H1 (cell line): ENCODE results near the gene R3HCC1L. TPM values are rescaled to one million over a fixed set of nuclear protein-coding genes. Genes with fewer than 3 reads are reported as not detected.

ENCODE experiments used
- CTCF ChIA-PET: fragments of 300-600 bp; sonication (Branson Sonifier 250); formaldehyde crosslinking; loops from one replicate; lab custom pipeline; 2021; ENCODE audit not compliant: partially characterized antibody; lab: Charles Lee
- POLR2A ChIA-PET: fragments of 300-600 bp; sonication (Branson Sonifier 250); formaldehyde crosslinking; loops from one replicate; lab custom pipeline; 2021; ENCODE audit warnings: inconsistent platforms; ENCODE audit not compliant: partially characterized antibody; lab: Charles Lee
- DNase-seq, 2 experiments: peaks; one replicate each; pipeline versions ENCODE4 v3.0.0 to v3.0.0-alpha.2; 2010 to 2022; ENCODE audit warnings: low spot score in 2 of 2, low read depth in 1 of 2, mixed read lengths in 1 of 2
- FAIRE-seq: peaks from 2 replicates; lab custom pipeline; 2011; peaks lifted over from hg19 to GRCh38; lab: Jason Lieb, UNC
- H2AFZ ChIP-seq: 2 replicates; pipeline ENCODE4 v1.8.1; 2012; ENCODE audit warnings: low read length, inconsistent platforms
- H2AK5ac ChIP-seq: 2 replicates; pipeline ENCODE4 v1.6.1; 2013; ENCODE audit warnings: low read depth, low read length
- H2BK120ac ChIP-seq: replicated peaks from 2 replicates; pipeline ENCODE3; 2013; ENCODE audit warnings: low read depth, low read length, inconsistent platforms
- H2BK12ac ChIP-seq: 2 replicates; pipeline ENCODE4 v1.6.1; 2013; ENCODE audit warnings: low read depth, low read length
- H2BK15ac ChIP-seq: 2 replicates; pipeline ENCODE4 v1.6.1; 2013; ENCODE audit warnings: low read length
- H2BK20ac ChIP-seq: 2 replicates; pipeline ENCODE4 v1.6.1; 2013; ENCODE audit warnings: low read length
- H2BK5ac ChIP-seq: 2 replicates; pipeline ENCODE4 v1.6.1; 2013; ENCODE audit warnings: low read depth, low read length
- H3K14ac ChIP-seq: 2 replicates; pipeline ENCODE4 v1.6.1; 2013; ENCODE audit warnings: inconsistent platforms; ENCODE audit not compliant: insufficient read length
- H3K18ac ChIP-seq: 2 replicates; pipeline ENCODE4 v1.6.1; 2013; ENCODE audit warnings: low read length; ENCODE audit errors: extremely low read depth
- H3K23ac ChIP-seq: 2 replicates; pipeline ENCODE4 v1.6.1; 2013; ENCODE audit warnings: inconsistent platforms; ENCODE audit not compliant: insufficient read length
- H3K23me2 ChIP-seq: 2 replicates; pipeline ENCODE4 v1.6.1; 2013; ENCODE audit warnings: low read depth, low read length
- H3K27ac ChIP-seq: 2 replicates; pipeline ENCODE4 v1.6.1; 2011; ENCODE audit warnings: low read depth, low read length, inconsistent platforms
- H3K27me3 ChIP-seq, 4 experiments: replicated peaks in 1 of 4; 1 replicate in 1 of 4; 2 replicates in 3 of 4; pipeline versions ENCODE4 v1.6.1 to v1.8.1; 2011 to 2013; ENCODE audit warnings: low read length in 3 of 4, mild to moderate bottlenecking in 3 of 4, inconsistent platforms in 2 of 4, mixed read lengths in 2 of 4, moderate library complexity in 1 of 4; ENCODE audit not compliant: control insufficient read depth in 3 of 4, insufficient read depth in 3 of 4; ENCODE audit errors: extremely low read depth in 1 of 4
- H3K36me3 ChIP-seq, 4 experiments: 2 replicates each; pipeline versions ENCODE4 v1.6.1 to v1.8.1; 2011 to 2013; ENCODE audit warnings: mild to moderate bottlenecking in 4 of 4, low read length in 3 of 4, moderate library complexity in 2 of 4, control low read depth in 1 of 4, inconsistent platforms in 1 of 4; ENCODE audit not compliant: insufficient read depth in 4 of 4, control insufficient read depth in 2 of 4
- H3K4ac ChIP-seq: replicated peaks from 2 replicates; pipeline ENCODE3; 2013; ENCODE audit warnings: low read length, low read depth, mixed read lengths, inconsistent platforms; ENCODE audit not compliant: insufficient read length
- H3K4me1 ChIP-seq, 4 experiments: replicated peaks in 1 of 4; 1 replicate in 1 of 4; 2 replicates in 3 of 4; pipeline versions ENCODE4 v1.6.1 to v1.8.1; 2011 to 2013; ENCODE audit warnings: low read length in 3 of 4, inconsistent platforms in 2 of 4, mixed read lengths in 1 of 4; ENCODE audit not compliant: insufficient read depth in 4 of 4, control insufficient read depth in 3 of 4
- H3K4me2 ChIP-seq, 2 experiments: 2 replicates each; pipeline versions ENCODE4 v1.6.1 to v1.8.1; 2011 to 2013; ENCODE audit warnings: low read depth in 2 of 2, low read length in 2 of 2, control low read depth in 1 of 2, inconsistent platforms in 1 of 2, mild to moderate bottlenecking in 1 of 2; ENCODE audit not compliant: insufficient read depth in 1 of 2
- H3K4me3 ChIP-seq, 4 experiments: fragments of 200-600, 300-600 bp in 1 of 4; sonication (generic), shearing (Covaris generic), sonication (Bioruptor Twin) in 1 of 4; 2 replicates each; pipeline versions ENCODE4 v1.5.1 to v1.8.1; 2011 to 2016; ENCODE audit warnings: low read length in 4 of 4, low read depth in 3 of 4, control low read depth in 2 of 4, inconsistent platforms in 2 of 4, mild to moderate bottlenecking in 2 of 4, mixed read lengths in 1 of 4, moderate library complexity in 1 of 4; ENCODE audit not compliant: insufficient read depth in 2 of 4; ENCODE audit errors: extremely low read depth in 1 of 4
- H3K56ac ChIP-seq: replicated peaks from 2 replicates; pipeline ENCODE3; 2013; ENCODE audit warnings: low read depth, mild to moderate bottlenecking, mixed read lengths, low read length, inconsistent platforms; ENCODE audit not compliant: insufficient read length
- H3K79me1 ChIP-seq: 2 replicates; pipeline ENCODE4 v1.6.1; 2013; ENCODE audit warnings: low read depth, low read length, control low read depth
- H3K79me2 ChIP-seq, 2 experiments: 2 replicates each; pipeline versions ENCODE4 v1.6.1 to v1.8.1; 2012 to 2013; ENCODE audit warnings: low read length in 2 of 2, mild to moderate bottlenecking in 2 of 2, inconsistent platforms in 1 of 2; ENCODE audit not compliant: insufficient read depth in 2 of 2, control insufficient read depth in 1 of 2
- H3K9ac ChIP-seq, 4 experiments: replicated peaks in 1 of 4; 1 replicate in 1 of 4; 2 replicates in 3 of 4; pipeline versions ENCODE4 v1.6.1 to v1.8.1; 2011 to 2013; ENCODE audit warnings: low read depth in 3 of 4, low read length in 3 of 4, control low read depth in 2 of 4, mild to moderate bottlenecking in 2 of 4, moderate library complexity in 2 of 4, inconsistent platforms in 1 of 4; ENCODE audit errors: extremely low read depth in 1 of 4
- H3K9me3 ChIP-seq, 2 experiments: 2 replicates each; pipeline versions ENCODE4 v1.6.1 to v1.8.1; 2012 to 2013; ENCODE audit warnings: mild to moderate bottlenecking in 2 of 2, moderate library complexity in 2 of 2, control low read depth in 1 of 2, inconsistent platforms in 1 of 2, low read depth in 1 of 2, low read length in 1 of 2, mixed read lengths in 1 of 2; ENCODE audit not compliant: insufficient read depth in 2 of 2
- H4K20me1 ChIP-seq, 2 experiments: replicated peaks in 1 of 2; 2 replicates each; pipeline versions ENCODE3 to v1.8.1; 2011 to 2013; ENCODE audit warnings: inconsistent platforms in 2 of 2, low read length in 2 of 2, mild to moderate bottlenecking in 1 of 2; ENCODE audit not compliant: insufficient read depth in 2 of 2, control insufficient read depth in 1 of 2
- H4K5ac ChIP-seq: 2 replicates; pipeline ENCODE4 v1.6.1; 2013; ENCODE audit warnings: low read length, low read depth, mixed read lengths, inconsistent platforms; ENCODE audit not compliant: insufficient read length
- H4K8ac ChIP-seq: 2 replicates; pipeline ENCODE4 v1.8.0; 2013; ENCODE audit warnings: mild to moderate bottlenecking, moderate library complexity, low read length, inconsistent platforms; ENCODE audit not compliant: insufficient read depth; ENCODE audit errors: extremely low read depth
- H4K91ac ChIP-seq: replicated peaks from 2 replicates; pipeline ENCODE3; 2013; ENCODE audit warnings: low read length, mixed read lengths, inconsistent platforms; ENCODE audit not compliant: insufficient read length
- CHD2 ChIP-seq: IDR thresholded peaks from 2 replicates; pipeline ENCODE4 v1.6.1; 2012; ENCODE audit warnings: low read length, improper control_type of control experiment
- EZH2 ChIP-seq: fragments of 200-600 bp; sonication (generic); IDR thresholded peaks from 2 replicates; pipeline ENCODE4 v1.7.1; 2012; ENCODE audit warnings: low read depth, mild to moderate bottlenecking, moderate library complexity, low read length, inconsistent platforms; ENCODE audit not compliant: severe bottlenecking
- JUND ChIP-seq: IDR thresholded peaks from 2 replicates; pipeline ENCODE4 v1.6.1; 2011; ENCODE audit warnings: mild to moderate bottlenecking, improper control_type of control experiment, low read length
- PHF8 ChIP-seq: fragments of 200-600 bp; sonication (generic); conservative IDR thresholded peaks from 2 replicates; pipeline ENCODE4 v1.7.1; 2012; ENCODE audit warnings: low read depth, mild to moderate bottlenecking, inconsistent platforms, low read length, moderate library complexity
- POLR2A ChIP-seq, 2 experiments: IDR thresholded peaks; 1 replicate in 1 of 2; 2 replicates in 1 of 2; pipeline ENCODE4 v1.6.1; 2011; ENCODE audit warnings: low read depth in 2 of 2, low read length in 2 of 2, mild to moderate bottlenecking in 2 of 2; ENCODE audit errors: control extremely low read depth in 1 of 2
- RBBP5 ChIP-seq: IDR thresholded peaks from 2 replicates; pipeline ENCODE4 v1.7.1; 2012; ENCODE audit warnings: low read depth, mild to moderate bottlenecking, inconsistent platforms, low read length, moderate library complexity, borderline replicate concordance
- RFX5 ChIP-seq: IDR thresholded peaks from 2 replicates; pipeline ENCODE4 v1.6.1; 2011; ENCODE audit warnings: low read depth, low read length, improper control_type of control experiment, borderline replicate concordance
- RNF2 ChIP-seq: fragments of 200-900, 300-1000 bp; sonication (generic); IDR thresholded peaks from 2 replicates; pipeline ENCODE4 v1.7.1; 2016; ENCODE audit warnings: borderline replicate concordance, low read depth, mild to moderate bottlenecking, antibody characterized with exemption, low read length; ENCODE audit not compliant: poor library complexity, severe bottlenecking; ENCODE audit errors: missing control alignments
- SP1 ChIP-seq: IDR thresholded peaks from 2 replicates; pipeline ENCODE4 v1.6.1; 2011; ENCODE audit warnings: low read depth, low read length
- SP2 ChIP-seq: IDR thresholded peaks from 2 replicates; pipeline ENCODE4 v1.6.1; 2012; ENCODE audit warnings: mild to moderate bottlenecking, low read length, inconsistent platforms
- SP4 ChIP-seq: IDR thresholded peaks from 2 replicates; pipeline ENCODE4 v1.6.1; 2012; ENCODE audit warnings: low read length, inconsistent platforms
- TCF12 ChIP-seq: IDR thresholded peaks from 2 replicates; pipeline ENCODE4 v1.6.1; 2011; ENCODE audit warnings: low read depth, mild to moderate bottlenecking, low read length
- WGBS, 2 experiments: shearing (Covaris generic) in 1 of 2; methylation state at CpG; one replicate each; pipeline versions ENCODE4 v1.1.6 to v1.1.7; 2013 to 2015; ENCODE audit warnings: low lambda C conversion rate in 2 of 2, mixed read lengths in 2 of 2, inconsistent platforms in 1 of 2, low coverage in 1 of 2, missing lambda C conversion rate in 1 of 2; ENCODE audit not compliant: insufficient replicate concordance in 2 of 2, insufficient coverage in 1 of 2, insufficient read length in 1 of 2; ENCODE audit errors: extremely low coverage in 1 of 2, missing lambda C conversion rate in 1 of 2; 5-methylcytosine and 5-hydroxymethylcytosine counted together
- polyA plus RNA-seq, 7 experiments: library from polyadenylated mRNA; depleted of rRNA in 3 of 7; stranded (reverse) in 5 of 7; unstranded in 2 of 7; fragments of >200 nt in 5 of 7; fragments of 200-250 nt in 2 of 7; gene quantifications; 1 replicate in 5 of 7; 2 replicates in 1 of 7; 4 replicates in 1 of 7; pipeline versions ENCODE4 v1.2.1 to v1.2.3, GENCODE V29; 2011 to 2013; ENCODE audit warnings: missing spikeins in 2 of 7, mixed read lengths in 2 of 7
- total RNA-seq: library from RNA; stranded (reverse); fragmentation: NEBNext Ultra II Directional; extraction: Animal tissue kit (Norgen Biotek cat#: 25700); gene quantifications from 2 replicates; pipeline ENCODE4 v1.2.1, GENCODE V29; 2021

The R3HCC1L gene
- total and polyA plus RNA-seq, 2 of the 8 experiments (the other 6 are each of a cell fraction or from before 2014, with no cell fraction given): 6.9 to 13.9 TPM

GRCh38 chr10:98267894-98268693 lies 133.6 kb downstream of the R3HCC1L start, which contains the start of gene LOXL4:
TSS of gene LOXL4 (minus strand) at chr10:98268194. CDS start at chr10:98263019, 5,175 bp downstream.
- H4K91ac ChIP-seq: peak within 1 kb of the TSS; percentile 48
- CTCF ChIA-PET: interaction anchor here (0.6 to 8.3 kb wide), 15 partner anchors 18 to 158 kb away, joined by 3 to 117 read pairs (median 4); no protein-coding TSS in a partner anchor
- TF ChIP-seq EZH2: peak; percentile 6
- no peak for TF ChIP-seq TCF12
- TF ChIP-seq JUND: no peak
- TF ChIP-seq CHD2: no peak
- no peak for TF ChIP-seq PHF8
- TF ChIP-seq RNF2: no peak
- no peak for TF ChIP-seq SP1
- TF ChIP-seq SP2: no peak
- no peak for TF ChIP-seq SP4
- no peak for TF ChIP-seq POLR2A (IDR thresholded peaks at IDR 0.05; ENCODE audit: control extremely low read depth in 1 of 2, low read depth in 2 of 2, low read length in 2 of 2)
- TF ChIP-seq RBBP5: no peak
- TF ChIP-seq RFX5: no peak

More at GRCh38 chr10:98267894-98268693, 133.6 kb downstream of the R3HCC1L start, which contains the start of gene LOXL4:
- Histone ChIP-seq H2BK120ac (no peak within 1 kb of the TSS), H2BK12ac (peak within 1 kb of the TSS; percentile 7; the same call in 1 of the 2 replicates), H3K23me2 (peaks cover 2% of the 10 kb centered on the region; the same call in 1 of the 2 replicates), H4K5ac (no peak within 1 kb of the TSS), H3K9me3 (no peaks in the 10 kb centered on the region), H3K36me3 (no peaks in the 10 kb centered on the region), H2BK15ac (0 out of 2 replicates have a peak within 1 kb of the TSS, but pooled peaks have one; percentile 5), H3K4ac (no peak within 1 kb of the TSS), H2BK20ac (no peak within 1 kb of the TSS), H3K4me3 (peak within 1 kb of the TSS; percentile 45 to 67 (median 56)), H3K9ac (peak within 1 kb of the TSS in 1 of 4 experiments; percentile 22; a peak in 2 of 7 replicates), H2AK5ac (no peak within 1 kb of the TSS), H3K18ac (no peak within 1 kb of the TSS; the same call in 1 of the 2 replicates), H3K23ac (no peak within 1 kb of the TSS), H3K79me2 (no peaks in the 10 kb centered on the region), H3K27ac (no peak within 1 kb of the TSS), H3K4me2 (peak within 1 kb of the TSS; percentile 71 to 89), H3K27me3 (peaks cover 0 to 12% (median 5%) of the 10 kb centered on the region in 4 experiments; a peak in 4 of 7 replicates), H3K56ac (no peak within 1 kb of the TSS), H4K20me1 (no peaks in the 10 kb centered on the region), H2AFZ (peak within 1 kb of the TSS; percentile 90; the same call in 1 of the 2 replicates), H2BK5ac (no peak within 1 kb of the TSS), H4K8ac (no peak within 1 kb of the TSS; the same call in 1 of the 2 replicates), H3K14ac (no peak within 1 kb of the TSS), H3K79me1 (no peaks in the 10 kb centered on the region), H3K4me1 (peaks cover 0 to 16% (median 9%) of the 10 kb centered on the region in 4 experiments; a peak in 6 of 7 replicates)
- WGBS, 2 experiments: 63% methylated on average over 3 of the region's 75 CpGs; no CpG with 5 or more reads in 1 of the 2 experiments
- POLR2A ChIA-PET: interaction anchor here (0.6 kb wide), 1 partner anchor 174 kb away, joined by 3 read pairs; no protein-coding TSS in a partner anchor
- FAIRE-seq (no peak), DNase-seq (no peak)
